ENCODE measurements around the gene KCNAB1.

DNA sequence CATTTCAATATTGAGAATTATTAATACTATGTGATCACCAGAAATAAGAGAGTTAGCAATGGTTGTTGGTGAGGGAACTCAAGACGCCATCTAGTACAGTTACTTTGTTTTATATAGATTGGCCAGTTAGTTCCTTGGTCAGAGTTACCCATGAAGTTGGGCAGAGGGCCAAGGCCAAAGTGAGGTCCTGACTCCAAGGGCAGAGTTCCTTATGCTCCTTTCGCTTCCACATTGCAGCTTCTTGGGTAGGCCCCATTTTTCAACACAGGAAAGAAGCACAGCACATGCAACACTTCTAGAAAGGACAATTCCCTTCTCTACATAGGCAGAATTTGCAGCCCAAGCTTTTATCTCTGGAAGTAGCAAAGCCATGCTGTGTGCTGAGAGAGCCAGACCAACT lies 178.6 kb downstream of the KCNAB1 start:
- TF ChIP-seq, protein P1, sequence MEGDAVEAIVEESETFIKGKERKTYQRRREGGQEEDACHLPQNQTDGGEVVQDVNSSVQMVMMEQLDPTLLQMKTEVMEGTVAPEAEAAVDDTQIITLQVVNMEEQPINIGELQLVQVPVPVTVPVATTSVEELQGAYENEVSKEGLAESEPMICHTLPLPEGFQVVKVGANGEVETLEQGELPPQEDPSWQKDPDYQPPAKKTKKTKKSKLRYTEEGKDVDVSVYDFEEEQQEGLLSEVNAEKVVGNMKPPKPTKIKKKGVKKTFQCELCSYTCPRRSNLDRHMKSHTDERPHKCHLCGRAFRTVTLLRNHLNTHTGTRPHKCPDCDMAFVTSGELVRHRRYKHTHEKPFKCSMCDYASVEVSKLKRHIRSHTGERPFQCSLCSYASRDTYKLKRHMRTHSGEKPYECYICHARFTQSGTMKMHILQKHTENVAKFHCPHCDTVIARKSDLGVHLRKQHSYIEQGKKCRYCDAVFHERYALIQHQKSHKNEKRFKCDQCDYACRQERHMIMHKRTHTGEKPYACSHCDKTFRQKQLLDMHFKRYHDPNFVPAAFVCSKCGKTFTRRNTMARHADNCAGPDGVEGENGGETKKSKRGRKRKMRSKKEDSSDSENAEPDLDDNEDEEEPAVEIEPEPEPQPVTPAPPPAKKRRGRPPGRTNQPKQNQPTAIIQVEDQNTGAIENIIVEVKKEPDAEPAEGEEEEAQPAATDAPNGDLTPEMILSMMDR (IDR thresholded peaks at IDR 0.05): no peak
- no peak for TF ChIP-seq POLR2A (IDR thresholded peaks at IDR 0.05)

Measured in lower leg skin (tissue), 3 donors.